Activated CD4-positive, alpha-beta T cell treated with anti-CD3 and anti-CD28 coated beads for 36 hours (primary cell): ENCODE measurements around the gene PSKH1. TPM values are rescaled to one million over a fixed set of nuclear protein-coding genes. Genes with fewer than 3 reads are reported as not detected.

ENCODE experiments used
- ATAC-seq: fragments of 200-7000 bp; cut with Tn5 transposase; one replicate; pipeline ENCODE4 v1.10.0; 2021; ENCODE audit warnings: mild to moderate bottlenecking, moderate library complexity
- CTCF ChIA-PET: fragments of 350-600 bp; sonication (Branson Sonifier 250); formaldehyde crosslinking; loops from one replicate; lab custom pipeline; 2021; ENCODE audit warnings: antibody characterized with exemption; lab: Charles Lee
- POLR2A ChIA-PET: fragments of 350-600 bp; sonication (Branson Sonifier 250); formaldehyde crosslinking; loops from one replicate; lab custom pipeline; 2021; ENCODE audit warnings: antibody characterized with exemption, inconsistent platforms; lab: Charles Lee
- DNase-seq: peaks from one replicate; pipeline ENCODE4 v3.0.0-alpha.2; 2020
- H3K27ac Mint-ChIP-seq: one replicate; pipeline ENCODE4 v1.8.0; 2021; ENCODE audit warnings: mixed read lengths
- H3K27me3 Mint-ChIP-seq: one replicate; pipeline ENCODE4 v1.8.0; 2021; ENCODE audit warnings: mixed read lengths
- H3K36me3 Mint-ChIP-seq: one replicate; pipeline ENCODE4 v1.8.0; 2021; ENCODE audit warnings: low read depth, mixed read lengths
- H3K4me1 Mint-ChIP-seq: one replicate; pipeline ENCODE4 v1.8.0; 2021; ENCODE audit warnings: mixed read lengths
- H3K4me3 Mint-ChIP-seq: one replicate; pipeline ENCODE4 v1.8.0; 2021; ENCODE audit warnings: mild to moderate bottlenecking, moderate library complexity, mixed read lengths
- H3K9me3 Mint-ChIP-seq: one replicate; pipeline ENCODE4 v1.8.0; 2021; ENCODE audit warnings: low read depth, mixed read lengths
- intact Hi-C, 2 experiments: fragments of 100-400 bp; cut with DNase I in 1 of 2; cut with micrococcal nuclease in 1 of 2; formaldehyde crosslinking; loops; one replicate each; pipeline versions ENCODE4 v1.14.2 to v1.15.1; 2022 to 2024; cut with DNase I, micrococcal nuclease
- total RNA-seq, 2 experiments: library from RNA; stranded (reverse); gene quantifications; one replicate each; pipeline ENCODE4 v1.2.3, GENCODE V29; 2021

Gene PSKH1
- total RNA-seq, 2 experiments from 2014 or later = 11.7 to 11.9 TPM

DNA sequence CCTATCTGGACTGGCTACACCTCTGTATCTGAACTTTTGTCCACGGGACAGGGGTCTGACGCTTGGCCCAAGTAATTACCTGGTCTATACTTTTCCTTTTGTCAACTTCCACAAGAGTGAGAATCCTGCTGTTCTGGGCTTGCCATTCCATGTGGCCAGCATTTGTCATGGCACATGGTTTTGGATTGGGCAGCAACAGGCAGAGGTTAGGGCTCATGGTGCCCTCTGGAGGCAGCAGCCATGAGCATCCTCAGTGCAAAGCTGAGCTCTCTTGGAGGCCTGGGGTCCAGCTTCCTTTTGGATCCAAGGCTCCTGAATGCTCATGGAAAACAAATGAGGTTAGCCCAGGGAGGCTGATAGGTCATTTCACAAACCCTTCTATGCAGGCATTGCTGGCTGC lies 27.7 kb upstream of the PSKH1 start:
- Mint-ChIP-seq H3K9me3 (no peaks in the 10 kb centered on the region), H3K27ac (no peak overlapping the region), H3K27me3 (no peaks in the 10 kb centered on the region), H3K4me3 (no peak overlapping the region), H3K36me3 (peaks cover 15% of the 10 kb centered on the region), H3K4me1 (no peaks in the 10 kb centered on the region)
- ChIA-PET CTCF (interaction anchor here (0.8 to 4.9 kb wide), 3 partner anchors 49 to 116 kb away, joined by 3 to 22 read pairs (median 5); partner anchors contain the start of gene RANBP10), POLR2A (interaction anchor here (0.7 kb wide), 1 partner anchor 409 kb away, joined by 4 read pairs; no protein-coding TSS in a partner anchor)
- ATAC-seq = peak; percentile 70
- peak; percentile 46 for DNase-seq
- intact Hi-C loops = loop anchor here (1.0 kb wide), 1 partner anchor 49 kb away; no protein-coding TSS in a partner anchor

DNA sequence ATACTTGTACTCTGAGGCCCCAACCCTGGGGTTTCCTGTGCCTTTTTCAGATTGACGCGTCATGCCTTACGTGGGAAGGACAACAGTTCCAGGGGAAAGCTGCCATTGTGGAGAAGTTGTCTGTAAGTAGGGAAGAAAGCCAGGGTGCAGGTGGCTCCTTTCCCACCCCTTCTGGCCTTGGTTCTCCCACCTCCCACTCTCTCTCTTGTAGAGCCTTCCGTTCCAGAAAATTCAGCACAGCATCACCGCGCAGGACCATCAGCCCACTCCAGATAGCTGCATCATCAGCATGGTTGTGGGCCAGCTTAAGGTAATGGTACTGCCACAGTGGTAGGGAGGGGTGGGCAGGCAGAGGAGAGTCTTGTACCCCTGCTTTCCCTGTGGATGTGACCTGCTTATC lies 24.8 kb upstream of the PSKH1 start:
- peaks cover 8% of the 10 kb centered on the region for H3K36me3 Mint-ChIP-seq
- DNase-seq (no peak), ATAC-seq (no peak)
- no peaks in the 10 kb centered on the region for H3K27me3 Mint-ChIP-seq
- intact Hi-C loops = no loop called here
- H3K27ac Mint-ChIP-seq = no peak overlapping the region
- ChIA-PET CTCF (interaction anchor here (1.4 kb wide), 1 partner anchor 52 kb away, joined by 4 read pairs; no protein-coding TSS in a partner anchor), POLR2A (no interaction called here)
- no peaks in the 10 kb centered on the region for H3K9me3 Mint-ChIP-seq
- peaks cover 7% of the 10 kb centered on the region for H3K4me1 Mint-ChIP-seq
- no peak overlapping the region for H3K4me3 Mint-ChIP-seq

DNA sequence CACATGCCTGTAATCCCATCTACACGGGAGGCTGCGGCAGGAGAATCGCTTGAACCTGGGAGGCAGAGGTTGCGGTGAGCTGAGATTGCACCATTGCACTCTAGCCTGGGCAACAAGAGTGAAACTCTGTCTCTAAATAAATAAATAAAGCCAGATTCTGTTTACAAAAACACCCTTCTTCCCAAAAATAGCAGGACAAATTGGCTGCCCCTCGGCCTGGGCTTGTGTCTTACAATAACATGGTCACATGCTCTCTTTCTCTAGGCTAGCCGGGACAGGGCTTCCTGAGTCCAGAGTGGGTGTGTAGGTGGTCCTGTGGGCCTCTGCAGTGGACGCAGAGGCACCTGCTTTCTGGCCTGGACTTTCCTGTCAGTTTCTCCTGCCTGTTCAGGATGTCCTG lies 23.4 kb upstream of the PSKH1 start:
- CTCF ChIA-PET = no interaction called here
- H3K9me3 Mint-ChIP-seq = no peaks in the 10 kb centered on the region
- no peak overlapping the region for H3K4me3 Mint-ChIP-seq
- POLR2A ChIA-PET = no interaction called here
- intact Hi-C loops = no loop called here
- peaks cover 17% of the 10 kb centered on the region for H3K4me1 Mint-ChIP-seq
- no peak for ATAC-seq
- H3K27me3 Mint-ChIP-seq = no peaks in the 10 kb centered on the region
- no peak for DNase-seq
- no peak overlapping the region for H3K27ac Mint-ChIP-seq
- peaks cover 8% of the 10 kb centered on the region for H3K36me3 Mint-ChIP-seq

DNA sequence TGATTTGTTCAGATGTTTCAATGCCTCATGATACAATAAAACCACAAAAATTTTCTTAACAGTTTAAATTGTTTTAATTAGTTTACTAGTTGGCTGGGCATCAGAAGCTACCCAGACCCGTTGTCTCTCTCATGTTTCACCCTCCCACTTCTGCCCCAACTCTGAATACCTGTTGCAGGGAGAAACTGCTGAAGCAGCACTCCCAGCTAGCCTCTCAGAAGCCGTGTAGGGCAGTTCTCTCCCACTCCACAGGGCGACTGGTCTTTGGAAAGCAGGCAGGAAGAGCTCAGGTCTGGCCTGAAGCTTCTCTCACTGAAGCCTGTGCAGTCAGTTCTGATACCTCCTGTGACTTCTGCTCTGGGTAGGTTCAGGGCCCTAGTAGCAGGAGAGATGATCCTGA lies 21.8 kb upstream of the PSKH1 start:
- H3K4me3 Mint-ChIP-seq = no peak overlapping the region
- H3K27ac Mint-ChIP-seq = no peak overlapping the region
- H3K9me3 Mint-ChIP-seq = no peaks in the 10 kb centered on the region
- ATAC-seq = no peak
- no peak for DNase-seq
- peaks cover 6% of the 10 kb centered on the region for H3K36me3 Mint-ChIP-seq
- H3K27me3 Mint-ChIP-seq = no peaks in the 10 kb centered on the region
- H3K4me1 Mint-ChIP-seq = peaks cover 30% of the 10 kb centered on the region
- ChIA-PET CTCF (interaction anchor here (0.7 to 1.9 kb wide), 6 partner anchors 13 to 64 kb away, joined by 3 to 6 read pairs (median 3); no protein-coding TSS in a partner anchor), POLR2A (interaction anchor here (1.2 kb wide), 1 partner anchor 25 kb away, joined by 3 read pairs; the partner anchor contains the start of gene NUTF2)
- intact Hi-C loops = no loop called here

DNA sequence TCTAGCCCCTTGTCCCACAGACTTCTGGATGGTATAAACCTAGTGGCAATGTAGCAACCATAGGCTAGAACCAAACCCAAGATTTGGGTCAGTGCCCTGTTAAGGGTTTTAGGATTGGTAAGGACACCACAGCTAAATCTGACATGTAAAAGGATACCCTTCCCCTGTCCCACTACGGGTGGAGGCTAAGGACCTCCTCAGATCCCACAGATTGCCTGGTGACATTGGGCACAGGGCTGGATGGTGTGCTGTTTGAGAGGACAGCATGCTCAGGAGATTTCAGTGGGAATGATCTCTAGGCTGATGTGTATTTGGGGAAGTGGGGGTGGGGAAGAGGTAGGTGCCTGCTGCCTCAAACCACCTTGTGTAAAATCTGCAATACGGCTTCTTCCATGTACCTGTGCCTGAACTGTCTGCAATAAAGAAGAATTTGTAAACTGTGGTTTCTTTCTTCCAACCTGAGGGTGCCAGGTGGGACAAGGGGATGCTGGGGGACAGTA lies 20.9 kb upstream of the PSKH1 start:
- Mint-ChIP-seq H3K4me1 (peaks cover 30% of the 10 kb centered on the region), H3K4me3 (peak overlapping the region; percentile 77), H3K27ac (peak overlapping the region; percentile 82), H3K9me3 (no peaks in the 10 kb centered on the region), H3K27me3 (no peaks in the 10 kb centered on the region), H3K36me3 (peaks cover 9% of the 10 kb centered on the region)
- intact Hi-C loops = loop anchor here in 1 of 2 experiments (2.0 kb wide), 1 partner anchor 25 kb away; the partner anchor contains the start of genes CENPT and NUTF2
- POLR2A ChIA-PET = interaction anchor here (1.2 kb wide), 1 partner anchor 26 kb away, joined by 3 read pairs; the partner anchor contains the start of gene NUTF2
- DNase-seq (no peak), ATAC-seq (no peak)
- CTCF ChIA-PET = interaction anchor here (0.5 to 1.9 kb wide), 6 partner anchors 18 to 351 kb away, joined by 3 to 6 read pairs (median 3); no protein-coding TSS in a partner anchor

DNA sequence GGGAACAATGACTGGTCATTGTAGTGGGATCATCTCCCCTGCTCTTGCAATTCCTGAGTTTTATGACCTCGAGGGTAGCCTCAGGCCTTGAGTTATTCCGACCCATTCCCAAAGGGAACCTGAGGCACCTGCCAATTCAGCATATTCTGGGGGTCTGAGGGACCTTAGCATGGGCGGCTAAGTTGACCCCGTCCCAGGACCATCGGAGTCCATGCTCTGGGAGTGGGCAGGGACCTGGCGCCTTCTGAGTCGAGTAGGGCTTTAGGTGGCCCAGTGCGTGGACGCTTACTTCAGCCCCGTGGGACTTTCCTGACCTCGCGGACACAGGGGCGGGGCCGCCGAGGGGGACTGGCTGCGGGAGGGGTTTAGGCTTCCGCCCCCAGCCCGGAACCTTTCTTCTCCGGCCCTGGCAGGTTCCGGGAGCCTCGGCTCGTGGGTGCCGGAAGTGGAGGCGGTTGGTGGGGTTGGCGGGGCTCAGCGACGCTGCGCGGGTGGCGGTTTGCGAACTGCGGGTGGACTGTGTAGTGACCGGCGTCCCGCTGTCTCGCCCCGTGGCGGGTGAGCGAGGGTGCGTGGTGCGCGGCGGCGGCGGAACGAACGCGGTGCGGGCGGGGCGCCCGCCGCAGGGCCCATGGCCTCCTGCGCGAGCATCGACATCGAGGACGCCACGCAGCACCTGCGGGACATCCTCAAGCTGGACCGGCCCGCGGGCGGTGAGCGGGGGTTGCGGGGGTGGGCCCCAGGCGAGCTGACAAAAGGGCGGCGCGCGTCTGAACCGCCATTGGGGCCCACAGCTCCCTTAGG lies 20.2 kb upstream of the PSKH1 start, which contains the start of gene EDC4:
TSS of gene EDC4 (plus strand) at position 422 of the 804 bp plus-strand sequence. CDS start at position 632, 210 bp downstream.
- POLR2A ChIA-PET = interaction anchor here (0.6 to 1.2 kb wide), 3 partner anchors 27 to 63 kb away, joined by 3 to 7 read pairs (median 3); partner anchors contain the start of gene NUTF2
- peak; percentile 92 for DNase-seq
- H3K27me3 Mint-ChIP-seq = no peaks in the 10 kb centered on the region
- intact Hi-C loops = loop anchor here (1.0 to 2.0 kb wide), 10 partner anchors 20 to 646 kb away; partner anchors contain the start of genes NUTF2 (in 2 of the 2), ATP6V0D1 (in 1 of the 2), CENPT (in 1 of the 2) and GFOD2 (in 1 of the 2)
- peak; percentile 89 for ATAC-seq
- peak within 1 kb of the TSS; percentile 77 for H3K4me3 Mint-ChIP-seq
- CTCF ChIA-PET = interaction anchor here (0.7 to 2.1 kb wide), 8 partner anchors 9 to 217 kb away, joined by 3 to 8 read pairs (median 4); no protein-coding TSS in a partner anchor
- peaks cover 11% of the 10 kb centered on the region for H3K36me3 Mint-ChIP-seq
- peaks cover 30% of the 10 kb centered on the region for H3K4me1 Mint-ChIP-seq
- no peaks in the 10 kb centered on the region for H3K9me3 Mint-ChIP-seq
- peak within 1 kb of the TSS; percentile 92 for H3K27ac Mint-ChIP-seq

DNA sequence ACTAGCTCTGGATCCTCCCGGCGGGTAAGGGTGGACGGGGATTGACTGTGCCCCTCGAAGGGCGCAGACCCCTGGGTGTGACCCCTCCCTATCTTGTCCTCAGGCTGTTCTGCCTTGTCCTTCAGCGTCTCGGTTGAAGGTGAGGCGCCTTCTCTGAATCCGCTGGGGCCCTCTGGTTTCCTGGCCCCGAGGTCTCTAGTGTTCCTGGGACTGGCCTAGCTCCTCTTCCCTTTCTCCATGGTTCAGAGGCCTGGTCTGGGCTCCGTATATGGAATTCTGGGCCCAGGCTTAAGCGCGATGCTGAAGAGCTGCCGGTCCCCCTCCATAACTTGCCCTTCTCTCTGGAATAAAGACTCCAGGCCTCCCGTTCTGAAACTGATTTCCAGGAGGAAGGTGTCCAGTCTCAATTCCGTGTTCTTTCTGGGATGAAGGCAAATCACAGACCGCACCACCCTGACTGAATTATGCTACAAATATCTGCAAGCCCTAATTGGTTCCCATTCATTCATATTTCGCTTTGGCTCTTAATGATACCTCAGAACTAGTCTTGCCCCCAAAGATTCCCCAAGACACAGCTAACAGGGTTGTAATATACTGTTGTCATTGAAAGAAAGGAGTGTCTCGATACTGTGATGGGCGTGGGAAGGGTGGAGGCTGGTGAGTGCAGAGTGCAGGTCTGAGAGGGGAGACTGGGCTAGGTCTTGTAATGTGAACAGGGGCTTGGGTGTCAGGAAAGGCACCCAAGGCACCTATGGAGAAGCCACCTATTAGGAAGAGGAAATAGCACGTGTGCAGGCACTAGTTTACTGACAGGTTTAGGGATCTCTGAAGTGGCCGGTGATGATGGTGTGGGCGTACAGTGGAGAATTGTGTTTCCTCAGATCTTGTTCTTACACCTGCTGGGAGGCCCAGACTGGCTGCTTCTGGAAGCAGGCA lies 19.4 kb upstream of the PSKH1 start:
- Mint-ChIP-seq H3K4me3 (peak overlapping the region; percentile 77), H3K4me1 (peaks cover 30% of the 10 kb centered on the region), H3K36me3 (peaks cover 13% of the 10 kb centered on the region), H3K9me3 (no peaks in the 10 kb centered on the region), H3K27me3 (no peaks in the 10 kb centered on the region), H3K27ac (peak overlapping the region; percentile 92)
- ChIA-PET POLR2A (interaction anchor here (0.6 to 1.1 kb wide), 2 partner anchors 57 to 62 kb away, joined by 3 to 7 read pairs; no protein-coding TSS in a partner anchor), CTCF (interaction anchor here (0.5 to 2.1 kb wide), 11 partner anchors 8 to 983 kb away, joined by 3 to 14 read pairs (median 4); partner anchors contain the start of gene NRN1L)
- intact Hi-C loops = loop anchor here (1.0 to 2.0 kb wide), 11 partner anchors 20 to 646 kb away; partner anchors contain the start of genes NUTF2 (in 2 of the 2), ATP6V0D1 (in 1 of the 2), CENPT (in 1 of the 2) and GFOD2 (in 1 of the 2)
- peak; percentile 41 for DNase-seq
- ATAC-seq = peak; percentile 20

DNA sequence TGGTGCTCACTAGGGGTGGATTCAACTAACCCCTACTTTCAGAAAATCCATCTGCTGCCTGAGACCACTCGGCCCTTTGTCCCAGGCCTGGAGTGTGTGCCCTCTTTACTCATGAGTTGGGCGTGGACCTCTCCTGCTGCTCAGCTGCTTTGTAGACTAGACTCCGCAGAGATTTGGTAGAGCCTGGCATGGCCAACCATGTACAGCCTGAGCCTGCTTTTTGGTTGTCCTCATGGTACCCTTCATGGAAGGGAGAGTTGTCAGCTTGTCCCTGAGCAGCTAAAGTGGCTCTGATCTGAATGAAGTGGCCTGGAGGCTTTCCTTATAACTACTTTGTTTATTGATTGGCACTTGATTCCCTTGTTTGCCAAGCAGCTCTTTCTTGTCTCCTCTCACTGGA lies 18.7 kb upstream of the PSKH1 start:
- Mint-ChIP-seq H3K9me3 (no peaks in the 10 kb centered on the region), H3K4me3 (peak overlapping the region; percentile 77), H3K4me1 (peaks cover 30% of the 10 kb centered on the region), H3K36me3 (peaks cover 17% of the 10 kb centered on the region), H3K27ac (peak overlapping the region; percentile 92), H3K27me3 (no peaks in the 10 kb centered on the region)
- ChIA-PET POLR2A (interaction anchor here (0.7 kb wide), 1 partner anchor 61 kb away, joined by 3 read pairs; no protein-coding TSS in a partner anchor), CTCF (interaction anchor here (0.7 to 2.1 kb wide), 7 partner anchors 9 to 982 kb away, joined by 3 to 14 read pairs (median 3); partner anchors contain the start of gene NRN1L)
- DNase-seq (no peak), ATAC-seq (no peak)
- intact Hi-C loops = loop anchor here in 1 of 2 experiments (1.0 kb wide), 1 partner anchor 61 kb away; no protein-coding TSS in a partner anchor

DNA sequence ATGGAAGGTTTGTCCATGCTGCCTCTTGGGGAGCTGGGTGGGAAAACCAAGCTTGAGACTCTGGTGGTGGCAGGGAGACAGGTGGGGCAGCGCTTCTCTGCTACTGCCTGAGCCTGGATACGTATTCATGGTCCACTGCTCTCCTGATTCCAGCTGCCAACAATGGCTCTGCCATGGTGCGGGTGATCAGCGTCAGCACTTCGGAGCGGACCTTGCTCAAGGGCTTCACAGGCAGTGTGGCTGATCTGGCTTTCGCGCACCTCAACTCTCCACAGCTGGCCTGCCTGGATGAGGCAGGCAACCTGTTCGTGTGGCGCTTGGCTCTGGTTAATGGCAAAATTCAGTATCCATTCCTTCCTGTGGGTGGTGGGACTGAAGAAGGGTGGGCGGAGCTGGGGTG lies 16.0 kb upstream of the PSKH1 start:
- no peak for DNase-seq
- no peak overlapping the region for H3K27ac Mint-ChIP-seq
- no peaks in the 10 kb centered on the region for H3K27me3 Mint-ChIP-seq
- H3K9me3 Mint-ChIP-seq = no peaks in the 10 kb centered on the region
- peaks cover 30% of the 10 kb centered on the region for H3K4me1 Mint-ChIP-seq
- no peak overlapping the region for H3K4me3 Mint-ChIP-seq
- intact Hi-C loops = no loop called here
- ChIA-PET POLR2A (no interaction called here), CTCF (interaction anchor here (0.9 to 1.0 kb wide), 2 partner anchors 9 to 15 kb away, joined by 3 read pairs; no protein-coding TSS in a partner anchor)
- ATAC-seq = no peak
- peaks cover 23% of the 10 kb centered on the region for H3K36me3 Mint-ChIP-seq

DNA sequence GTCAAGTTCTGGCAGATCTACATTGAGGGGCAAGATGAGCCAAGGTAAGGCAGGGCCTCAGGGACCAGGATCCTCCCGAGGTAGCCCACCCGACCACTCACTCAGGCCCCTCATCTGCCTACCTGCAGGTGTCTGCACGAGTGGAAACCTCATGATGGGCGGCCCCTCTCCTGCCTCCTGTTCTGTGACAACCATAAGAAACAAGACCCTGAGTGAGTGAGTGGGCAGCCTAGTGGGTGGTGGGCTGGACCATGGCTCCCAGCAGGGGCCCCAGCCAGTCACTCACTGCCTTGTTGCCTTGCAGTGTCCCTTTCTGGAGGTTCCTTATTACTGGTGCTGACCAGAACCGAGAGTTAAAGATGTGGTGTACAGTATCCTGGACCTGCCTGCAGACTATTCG lies 14.8 kb upstream of the PSKH1 start:
- Mint-ChIP-seq H3K27ac (no peak overlapping the region), H3K4me3 (no peak overlapping the region), H3K9me3 (no peaks in the 10 kb centered on the region), H3K27me3 (no peaks in the 10 kb centered on the region), H3K4me1 (peaks cover 23% of the 10 kb centered on the region), H3K36me3 (peaks cover 26% of the 10 kb centered on the region)
- ATAC-seq = no peak
- intact Hi-C loops = no loop called here
- DNase-seq = no peak
- ChIA-PET CTCF (interaction anchor here (0.6 to 1.2 kb wide), 2 partner anchors 32 to 162 kb away, joined by 3 to 4 read pairs; no protein-coding TSS in a partner anchor), POLR2A (interaction anchor here (0.6 kb wide), 1 partner anchor 15 kb away, joined by 4 read pairs; no protein-coding TSS in a partner anchor)
